Measurements from ENCODE around the gene COL21A1.

DNA sequence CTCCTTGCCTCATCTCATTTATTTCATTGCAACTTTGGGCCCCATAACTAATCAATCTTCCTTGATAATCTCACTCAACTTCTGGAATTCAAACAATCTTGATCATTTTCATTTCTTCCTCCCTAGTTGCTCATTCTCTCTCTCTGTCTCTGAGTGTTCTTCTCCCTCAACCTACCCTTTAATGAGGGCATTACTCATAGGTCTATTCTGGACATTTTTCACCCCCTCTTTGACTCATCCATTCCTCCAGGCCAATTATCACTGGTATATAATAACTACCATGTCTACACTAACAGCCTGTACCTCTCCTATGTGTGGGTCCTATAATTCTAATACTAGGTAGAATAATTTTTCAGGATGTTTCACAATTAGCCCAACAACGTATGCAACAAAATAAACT is 78.8 kb downstream of the COL21A1 start:
- no peak for TF ChIP-seq POLR2AphosphoS5 (IDR thresholded peaks at IDR 0.05; ENCODE audit: insufficient read depth in 1 of 2, low read depth in 1 of 2)
- TF ChIP-seq, protein P1, sequence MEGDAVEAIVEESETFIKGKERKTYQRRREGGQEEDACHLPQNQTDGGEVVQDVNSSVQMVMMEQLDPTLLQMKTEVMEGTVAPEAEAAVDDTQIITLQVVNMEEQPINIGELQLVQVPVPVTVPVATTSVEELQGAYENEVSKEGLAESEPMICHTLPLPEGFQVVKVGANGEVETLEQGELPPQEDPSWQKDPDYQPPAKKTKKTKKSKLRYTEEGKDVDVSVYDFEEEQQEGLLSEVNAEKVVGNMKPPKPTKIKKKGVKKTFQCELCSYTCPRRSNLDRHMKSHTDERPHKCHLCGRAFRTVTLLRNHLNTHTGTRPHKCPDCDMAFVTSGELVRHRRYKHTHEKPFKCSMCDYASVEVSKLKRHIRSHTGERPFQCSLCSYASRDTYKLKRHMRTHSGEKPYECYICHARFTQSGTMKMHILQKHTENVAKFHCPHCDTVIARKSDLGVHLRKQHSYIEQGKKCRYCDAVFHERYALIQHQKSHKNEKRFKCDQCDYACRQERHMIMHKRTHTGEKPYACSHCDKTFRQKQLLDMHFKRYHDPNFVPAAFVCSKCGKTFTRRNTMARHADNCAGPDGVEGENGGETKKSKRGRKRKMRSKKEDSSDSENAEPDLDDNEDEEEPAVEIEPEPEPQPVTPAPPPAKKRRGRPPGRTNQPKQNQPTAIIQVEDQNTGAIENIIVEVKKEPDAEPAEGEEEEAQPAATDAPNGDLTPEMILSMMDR (IDR thresholded peaks at IDR 0.05) = no peak
- TF ChIP-seq POLR2A (IDR thresholded peaks at IDR 0.05) = no peak

Data from vagina (tissue), 2 donors.